Activated CD8-positive, alpha-beta T cell treated with anti-CD3 and anti-CD28 coated beads, Interleukin-2, amount 10 ng/mL, durations not matched to agents 7 days and 5 days (primary cell): Measurements from ENCODE around the gene GDPD4. TPM values are rescaled to one million over a fixed set of nuclear protein-coding genes. Genes with fewer than 3 reads are reported as not detected.

ENCODE experiments used
- ATAC-seq: fragments of 150-1000 bp; cut with Tn5 transposase; one replicate; pipeline ENCODE4 v1.10.0; 2021; ENCODE audit warnings: moderate library complexity
- CTCF ChIA-PET: fragments of 350-600 bp; sonication (Branson Sonifier 250); formaldehyde crosslinking; loops from one replicate; lab custom pipeline; 2021; ENCODE audit warnings: antibody characterized with exemption; lab: Charles Lee
- POLR2A ChIA-PET: fragments of 350-600 bp; sonication (Branson Sonifier 250); formaldehyde crosslinking; loops from one replicate; lab custom pipeline; 2021; ENCODE audit warnings: antibody characterized with exemption; lab: Charles Lee
- DNase-seq: peaks from one replicate; pipeline ENCODE4 v3.0.0-alpha.2; 2020
- H3K27ac Mint-ChIP-seq: one replicate; pipeline ENCODE4 v1.8.0; 2021; ENCODE audit warnings: mild to moderate bottlenecking, mixed read lengths
- H3K27me3 Mint-ChIP-seq: one replicate; pipeline ENCODE4 v1.8.0; 2021; ENCODE audit warnings: low read depth, mixed read lengths
- H3K36me3 Mint-ChIP-seq: one replicate; pipeline ENCODE4 v1.8.0; 2021; ENCODE audit warnings: low read depth, mixed read lengths
- H3K4me1 Mint-ChIP-seq: one replicate; pipeline ENCODE4 v1.8.0; 2021; ENCODE audit warnings: low read depth, mixed read lengths
- H3K4me3 Mint-ChIP-seq: one replicate; pipeline ENCODE4 v1.8.0; 2021; ENCODE audit warnings: mild to moderate bottlenecking, mixed read lengths
- H3K9me3 Mint-ChIP-seq: one replicate; pipeline ENCODE4 v1.8.0; 2022; ENCODE audit warnings: mixed read lengths; ENCODE audit not compliant: insufficient read depth
- total RNA-seq, 2 experiments: library from RNA; stranded (reverse); gene quantifications; one replicate each; pipeline ENCODE4 v1.2.3, GENCODE V29; 2021

GDPD4 gene
- not detected for total RNA-seq

GRCh38 chr11:77301510-77301909 lies at the start of gene GDPD4:
Gene GDPD4, minus strand, starts transcription at chr11:77301686. Its CDS starts 16,549 bp downstream, at chr11:77285137.
- POLR2A ChIA-PET: no interaction called here
- no peaks in the 10 kb centered on the region for H3K36me3 Mint-ChIP-seq
- no peak for DNase-seq
- CTCF ChIA-PET: no interaction called here
- ATAC-seq: no peak
- no peak within 1 kb of the TSS for H3K4me3 Mint-ChIP-seq
- H3K27me3 Mint-ChIP-seq: peaks cover 9% of the 10 kb centered on the region
- H3K9me3 Mint-ChIP-seq: no peaks in the 10 kb centered on the region
- H3K27ac Mint-ChIP-seq: no peak within 1 kb of the TSS
- H3K4me1 Mint-ChIP-seq: no peaks in the 10 kb centered on the region

GRCh38 chr11:77347948-77348347 lies 46.5 kb upstream of the GDPD4 start:
- H3K27ac Mint-ChIP-seq: no peak overlapping the region
- peaks cover 32% of the 10 kb centered on the region for H3K36me3 Mint-ChIP-seq
- CTCF ChIA-PET: no interaction called here
- H3K4me1 Mint-ChIP-seq: no peaks in the 10 kb centered on the region
- DNase-seq: no peak
- H3K9me3 Mint-ChIP-seq: no peaks in the 10 kb centered on the region
- no peak for ATAC-seq
- no peaks in the 10 kb centered on the region for H3K27me3 Mint-ChIP-seq
- H3K4me3 Mint-ChIP-seq: no peak overlapping the region
- POLR2A ChIA-PET: no interaction called here

DNA sequence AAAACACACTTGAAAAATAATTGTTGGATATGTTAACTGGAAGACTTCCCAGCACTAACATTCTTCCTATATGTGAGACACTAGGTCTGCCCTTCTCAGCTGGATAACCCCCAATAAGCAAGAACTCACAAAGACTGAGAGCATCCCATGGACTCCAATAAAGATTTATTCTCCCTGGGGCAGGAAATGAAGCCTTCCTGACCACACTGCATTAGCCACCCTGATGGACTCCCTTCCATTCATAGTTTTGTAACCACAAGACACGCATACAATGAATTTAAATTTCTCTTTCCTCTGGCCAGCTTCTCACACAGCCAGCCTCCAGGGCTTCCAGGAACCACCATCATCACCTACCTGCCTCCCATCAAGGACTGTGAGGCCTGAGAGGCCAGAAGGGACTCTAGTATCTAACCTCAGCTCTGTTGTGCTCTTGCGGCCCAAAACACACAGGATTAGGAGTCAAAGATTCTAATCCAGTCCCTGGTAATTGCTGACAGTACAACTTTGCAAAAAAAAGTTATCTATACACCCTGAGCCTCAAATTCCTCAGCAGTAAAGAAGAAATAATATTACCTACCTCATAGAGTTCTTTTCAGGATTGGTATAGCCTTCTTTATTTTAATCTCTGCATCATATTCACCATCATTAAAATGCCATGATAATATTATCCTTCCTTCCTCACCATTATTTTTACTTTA lies 45.6 kb upstream of the GDPD4 start:
- H3K27ac Mint-ChIP-seq: no peak overlapping the region
- H3K36me3 Mint-ChIP-seq: peaks cover 38% of the 10 kb centered on the region
- H3K4me3 Mint-ChIP-seq: no peak overlapping the region
- H3K27me3 Mint-ChIP-seq: no peaks in the 10 kb centered on the region
- no peak for DNase-seq
- ChIA-PET POLR2A (no interaction called here), CTCF (no interaction called here)
- ATAC-seq: no peak
- H3K4me1 Mint-ChIP-seq: no peaks in the 10 kb centered on the region
- H3K9me3 Mint-ChIP-seq: no peaks in the 10 kb centered on the region

DNA sequence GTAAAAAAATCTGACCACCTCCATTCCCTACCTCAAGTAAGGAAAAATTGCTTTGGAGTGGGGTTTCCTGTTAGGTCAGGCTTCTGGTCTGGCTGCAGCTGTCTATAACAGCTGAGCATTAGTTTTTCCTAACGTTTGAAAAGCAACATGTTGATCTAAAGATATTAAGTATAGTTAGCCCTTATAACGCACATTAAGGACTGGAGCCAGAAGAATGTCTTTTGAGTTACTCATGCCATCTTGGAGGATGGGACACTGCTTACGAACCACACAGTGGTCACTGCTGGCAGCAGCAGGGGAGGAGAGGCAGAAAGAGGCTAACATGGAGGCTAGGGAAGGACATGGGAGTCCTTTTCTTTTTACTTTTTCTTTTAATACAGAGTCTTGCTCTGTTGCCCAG lies 44.1 kb upstream of the GDPD4 start:
- Mint-ChIP-seq H3K27ac (no peak overlapping the region), H3K9me3 (no peaks in the 10 kb centered on the region), H3K27me3 (no peaks in the 10 kb centered on the region), H3K36me3 (peaks cover 46% of the 10 kb centered on the region), H3K4me3 (no peak overlapping the region), H3K4me1 (no peaks in the 10 kb centered on the region)
- ATAC-seq (no peak), DNase-seq (no peak)
- ChIA-PET CTCF (interaction anchor here (0.7 kb wide), 1 partner anchor 157 kb away, joined by 3 read pairs; no protein-coding TSS in a partner anchor), POLR2A (no interaction called here)

- H3K4me1 Mint-ChIP-seq: no peaks in the 10 kb centered on the region
Measured at GRCh38 chr11:77340501-77340900, 39.0 kb upstream of the GDPD4 start.

GRCh38 chr11:77332259-77332658 lies 30.8 kb upstream of the GDPD4 start:
- no peak overlapping the region for H3K27ac Mint-ChIP-seq
- H3K27me3 Mint-ChIP-seq: no peaks in the 10 kb centered on the region
- H3K4me1 Mint-ChIP-seq: no peaks in the 10 kb centered on the region
- ChIA-PET POLR2A (no interaction called here), CTCF (no interaction called here)
- no peak overlapping the region for H3K4me3 Mint-ChIP-seq
- ATAC-seq (peak; percentile 47), DNase-seq (no peak)
- no peaks in the 10 kb centered on the region for H3K9me3 Mint-ChIP-seq
- peaks cover 57% of the 10 kb centered on the region for H3K36me3 Mint-ChIP-seq

More at GRCh38 chr11:77340501-77340900, 39.0 kb upstream of the GDPD4 start:
- H3K4me3 Mint-ChIP-seq: no peak overlapping the region
- no peaks in the 10 kb centered on the region for H3K27me3 Mint-ChIP-seq
- ChIA-PET CTCF (interaction anchor here (1.2 kb wide), 1 partner anchor 132 kb away, joined by 3 read pairs; no protein-coding TSS in a partner anchor), POLR2A (interaction anchor here (0.7 kb wide), 1 partner anchor 282 kb away, joined by 3 read pairs; no protein-coding TSS in a partner anchor)
- no peak overlapping the region for H3K27ac Mint-ChIP-seq
- peaks cover 52% of the 10 kb centered on the region for H3K36me3 Mint-ChIP-seq
- ATAC-seq: no peak
- no peaks in the 10 kb centered on the region for H3K9me3 Mint-ChIP-seq
- no peak for DNase-seq

DNA sequence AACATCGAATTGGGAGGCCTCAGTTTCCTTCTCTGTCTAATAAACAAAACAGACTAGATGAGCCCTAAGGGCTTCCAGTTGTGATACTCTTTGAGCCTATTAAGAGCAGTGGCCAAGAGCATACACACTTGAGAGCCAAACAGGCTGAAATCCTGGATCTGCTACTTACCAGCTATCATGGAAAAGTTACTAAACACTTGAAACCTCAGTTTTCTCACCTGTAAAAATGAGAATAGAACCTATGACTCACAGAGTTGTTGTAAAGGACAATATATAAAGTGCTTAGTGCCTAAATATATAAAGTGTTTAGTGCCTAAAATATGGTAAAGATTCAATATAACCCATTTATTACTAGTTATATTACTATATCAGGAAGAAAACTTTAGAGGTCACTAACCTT lies 23.7 kb upstream of the GDPD4 start:
- ChIA-PET POLR2A (no interaction called here), CTCF (no interaction called here)
- DNase-seq (no peak), ATAC-seq (no peak)
- Mint-ChIP-seq H3K36me3 (peaks cover 54% of the 10 kb centered on the region), H3K4me1 (peaks cover 3% of the 10 kb centered on the region), H3K4me3 (no peak overlapping the region), H3K27me3 (no peaks in the 10 kb centered on the region), H3K9me3 (no peaks in the 10 kb centered on the region), H3K27ac (no peak overlapping the region)

DNA sequence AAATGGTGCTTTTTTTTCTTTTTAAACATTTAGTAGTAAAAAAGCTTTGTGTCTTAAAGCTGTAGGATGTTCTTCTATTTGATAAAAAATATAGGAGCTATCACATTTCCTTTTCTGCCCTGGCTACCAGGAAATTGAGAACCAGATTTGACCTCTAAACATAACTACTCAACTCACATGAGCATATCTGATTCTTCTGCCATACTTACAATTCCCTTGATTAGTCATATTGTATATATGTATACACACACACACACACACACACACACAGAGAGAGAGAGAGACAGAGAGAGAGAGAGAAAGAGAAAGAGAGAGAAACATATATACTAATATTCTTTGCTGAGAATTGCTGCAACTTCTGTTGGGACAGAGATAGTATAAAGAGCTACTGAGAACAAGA lies 23.0 kb upstream of the GDPD4 start:
- CTCF ChIA-PET: no interaction called here
- POLR2A ChIA-PET: no interaction called here
- Mint-ChIP-seq H3K4me3 (no peak overlapping the region), H3K4me1 (peaks cover 5% of the 10 kb centered on the region), H3K36me3 (peaks cover 48% of the 10 kb centered on the region), H3K27ac (no peak overlapping the region), H3K9me3 (no peaks in the 10 kb centered on the region), H3K27me3 (no peaks in the 10 kb centered on the region)
- ATAC-seq (no peak), DNase-seq (no peak)

DNA sequence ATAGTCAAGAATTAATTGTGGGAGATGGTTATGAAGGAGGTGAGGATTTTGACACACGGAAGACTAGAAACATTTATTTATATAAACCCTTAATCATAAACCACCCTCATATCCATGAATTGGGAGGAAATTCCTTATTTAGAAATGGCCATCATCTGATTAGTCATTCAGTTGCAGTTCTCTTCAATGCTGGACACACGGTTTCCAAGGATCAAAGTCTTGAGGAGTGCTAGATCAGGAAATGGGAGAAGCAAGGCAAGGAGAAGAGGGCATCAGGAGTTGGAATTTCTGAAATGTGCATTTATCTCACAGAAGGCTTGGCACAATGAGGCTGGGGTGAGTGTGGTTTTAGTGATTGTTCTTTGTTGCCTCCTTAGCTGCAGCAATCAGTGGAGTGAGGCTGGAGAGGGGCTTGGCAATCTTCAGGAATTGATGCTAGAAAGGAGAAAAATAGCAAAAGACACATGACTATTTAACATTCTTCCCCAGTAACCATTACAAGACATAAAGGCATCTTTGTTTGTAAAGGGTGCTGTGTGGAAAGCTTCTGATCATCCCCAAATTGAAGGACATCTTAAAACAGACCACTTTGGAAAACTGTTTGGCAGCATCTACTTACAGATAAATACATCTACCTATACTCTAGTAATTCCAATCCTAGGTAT lies 21.6 kb upstream of the GDPD4 start:
- ATAC-seq (no peak), DNase-seq (no peak)
- Mint-ChIP-seq H3K4me3 (no peak overlapping the region), H3K27me3 (no peaks in the 10 kb centered on the region), H3K9me3 (no peaks in the 10 kb centered on the region), H3K4me1 (peaks cover 5% of the 10 kb centered on the region), H3K36me3 (peaks cover 35% of the 10 kb centered on the region), H3K27ac (peak overlapping the region; percentile 20)
- ChIA-PET POLR2A (interaction anchor here (0.5 kb wide), 1 partner anchor 317 kb away, joined by 3 read pairs; no protein-coding TSS in a partner anchor), CTCF (no interaction called here)

DNA sequence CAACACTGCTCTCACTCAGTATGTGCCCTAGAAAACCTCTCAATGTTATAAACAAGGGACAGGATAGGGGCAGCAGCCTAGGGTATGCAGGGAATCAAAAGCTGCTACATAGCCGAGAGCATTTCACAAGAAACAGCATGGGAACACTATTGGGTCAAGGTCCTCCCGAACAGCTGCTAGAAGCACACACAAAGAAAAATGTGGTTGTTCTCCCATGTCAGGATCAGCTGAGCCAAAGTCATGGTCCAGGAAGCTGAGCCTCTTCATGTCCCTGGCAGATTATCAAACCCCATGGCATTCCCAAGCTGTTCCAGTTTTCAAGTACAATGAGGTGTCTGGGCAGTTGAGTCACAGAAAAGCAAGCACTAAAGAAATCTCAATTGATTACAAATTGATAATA lies 21.0 kb upstream of the GDPD4 start:
- H3K27me3 Mint-ChIP-seq: no peaks in the 10 kb centered on the region
- no peak overlapping the region for H3K4me3 Mint-ChIP-seq
- no peak overlapping the region for H3K27ac Mint-ChIP-seq
- no peaks in the 10 kb centered on the region for H3K9me3 Mint-ChIP-seq
- H3K36me3 Mint-ChIP-seq: peaks cover 31% of the 10 kb centered on the region
- no peak for ATAC-seq
- POLR2A ChIA-PET: no interaction called here
- no peak for DNase-seq
- H3K4me1 Mint-ChIP-seq: peaks cover 5% of the 10 kb centered on the region
- CTCF ChIA-PET: no interaction called here

DNA sequence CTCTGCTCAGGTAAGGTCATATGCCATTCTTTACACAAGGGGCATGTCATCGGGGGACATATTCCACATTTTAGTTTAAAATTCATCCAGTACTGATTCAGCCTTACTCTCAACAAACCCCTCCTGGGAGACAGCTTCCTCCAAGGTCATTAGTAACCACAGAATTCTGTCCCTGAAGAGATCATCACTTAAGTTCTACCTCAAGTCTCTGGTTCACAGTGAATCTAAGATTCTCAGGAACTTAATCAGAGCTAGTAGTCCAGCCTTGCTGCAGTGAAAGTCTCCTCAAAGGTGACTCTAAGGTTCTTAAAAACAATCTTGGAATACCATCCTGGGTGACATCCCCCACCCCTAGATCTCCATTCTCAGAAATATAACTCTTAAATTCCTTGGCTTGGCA lies 18.9 kb upstream of the GDPD4 start:
- Mint-ChIP-seq H3K36me3 (peaks cover 20% of the 10 kb centered on the region), H3K9me3 (no peaks in the 10 kb centered on the region), H3K27ac (no peak overlapping the region), H3K4me1 (peaks cover 5% of the 10 kb centered on the region), H3K4me3 (no peak overlapping the region), H3K27me3 (peaks cover 5% of the 10 kb centered on the region)
- CTCF ChIA-PET: interaction anchor here (0.8 kb wide), 1 partner anchor 99 kb away, joined by 3 read pairs; no protein-coding TSS in a partner anchor
- POLR2A ChIA-PET: interaction anchor here (1.1 kb wide), 1 partner anchor 109 kb away, joined by 3 read pairs; no protein-coding TSS in a partner anchor
- ATAC-seq (no peak), DNase-seq (no peak)

GRCh38 chr11:77318600-77318999 lies 17.1 kb upstream of the GDPD4 start:
- no peak overlapping the region for H3K27ac Mint-ChIP-seq
- ChIA-PET CTCF (no interaction called here), POLR2A (no interaction called here)
- no peak overlapping the region for H3K4me3 Mint-ChIP-seq
- DNase-seq (no peak), ATAC-seq (no peak)
- peaks cover 8% of the 10 kb centered on the region for H3K27me3 Mint-ChIP-seq
- peaks cover 15% of the 10 kb centered on the region for H3K36me3 Mint-ChIP-seq
- H3K4me1 Mint-ChIP-seq: peaks cover 5% of the 10 kb centered on the region
- no peaks in the 10 kb centered on the region for H3K9me3 Mint-ChIP-seq
